K562 (cell line): ENCODE measurements around the gene SLC25A42. TPM values are rescaled to one million over a fixed set of nuclear protein-coding genes. Genes with fewer than 3 reads are reported as not detected.

Experiments
- BDP1 ChIP-seq: IDR thresholded peaks from 3 replicates; pipeline ENCODE4 v1.6.1; 2011; ENCODE audit not compliant: insufficient read length, insufficient read depth
- BRD4 ChIP-seq: fragments of 200-600 bp; sonication (generic); IDR thresholded peaks from 2 replicates; pipeline ENCODE4 v1.6.1; 2017; ENCODE audit warnings: inconsistent platforms
- CEBPZ ChIP-seq: fragments of 150-350 bp; IDR thresholded peaks from 2 replicates; pipeline ENCODE4 v1.6.1; 2014; ENCODE audit warnings: low read depth, mild to moderate bottlenecking, low read length, borderline replicate concordance
- DIDO1 ChIP-seq: fragments of 450-650 bp; IDR thresholded peaks from 2 replicates; pipeline ENCODE4 v1.6.1; 2016; ENCODE audit warnings: low read depth, missing biosample characterization, missing genetic modification characterization
- HDGF ChIP-seq: fragments of 450-650 bp; IDR thresholded peaks from 2 replicates; pipeline ENCODE4 v1.6.1; 2016
- NCOA2 ChIP-seq, 2 experiments: fragments of 450-650 bp; IDR thresholded peaks; 2 replicates each; pipeline ENCODE4 v1.6.1; 2018; ENCODE audit warnings: mild to moderate bottlenecking in 2 of 2, moderate library complexity in 1 of 2; ENCODE audit not compliant: partially characterized antibody in 2 of 2
- NCOA4 ChIP-seq: fragments of 450-650 bp; IDR thresholded peaks from 2 replicates; pipeline ENCODE4 v1.6.1; 2018; ENCODE audit warnings: mild to moderate bottlenecking; ENCODE audit not compliant: partially characterized antibody
- PCBP1 ChIP-seq: fragments of 200-400 bp; formaldehyde crosslinking; IDR thresholded peaks from 2 replicates; pipeline ENCODE4 v1.6.1; 2018; ENCODE audit warnings: mild to moderate bottlenecking, low read depth, low read length; ENCODE audit not compliant: poor library complexity, severe bottlenecking
- RB1 ChIP-seq: fragments of 450-650 bp; IDR thresholded peaks from 2 replicates; pipeline ENCODE4 v1.6.1; 2017; ENCODE audit warnings: low read depth, mild to moderate bottlenecking
- TAF7 ChIP-seq: fragments of 450-650 bp; IDR thresholded peaks from 2 replicates; pipeline ENCODE4 v1.6.1; 2016; ENCODE audit warnings: missing genetic modification characterization, missing compliant biosample characterization
- ZBTB8A ChIP-seq: fragments of 450-650 bp; IDR thresholded peaks from 2 replicates; pipeline ENCODE4 v1.6.1; 2018; ENCODE audit warnings: mild to moderate bottlenecking, moderate library complexity; ENCODE audit not compliant: partially characterized antibody
- ZFP1 ChIP-seq: fragments of 450-650 bp; formaldehyde crosslinking; IDR thresholded peaks from 2 replicates; pipeline ENCODE4 v1.4.0; 2020; ENCODE audit warnings: mild to moderate bottlenecking, mixed read lengths
- ZNF512 ChIP-seq: IDR thresholded peaks from 2 replicates; pipeline ENCODE4 v1.6.1; 2016; ENCODE audit warnings: missing genetic modification characterization, missing compliant biosample characterization
- ZSCAN29 ChIP-seq: fragments of 450-650 bp; IDR thresholded peaks from 2 replicates; pipeline ENCODE4 v1.6.1; 2017
- polyA plus RNA-seq, 8 experiments: library from polyadenylated mRNA; depleted of rRNA in 4 of 8; stranded (reverse) in 5 of 8; unstranded in 3 of 8; fragments of >200 nt; fragmentation: Nextera tagmentation in 2 of 8; fragmentation: Illumina TruSeq in 1 of 8; extraction: Ambion mirVana in 2 of 8; extraction: Trizol in 1 of 8; gene quantifications; 2 replicates each; pipeline versions ENCODE4 v1.2.1 to v1.2.3, GENCODE V29; 2011 to 2014; ENCODE audit warnings: inconsistent platforms in 1 of 8, missing spikeins in 1 of 8
- total RNA-seq, 7 experiments: library from RNA; depleted of rRNA in 6 of 7; stranded (reverse); fragments of >200 nt in 6 of 7; fragmentation: Illumina TruSeq in 2 of 7; extraction: Trizol in 2 of 7; gene quantifications; 2 replicates each; pipeline versions ENCODE4 v1.2.1 to v1.2.3, GENCODE V29; 2011 to 2021; ENCODE audit warnings: low replicate concordance in 1 of 7

SLC25A42 gene
- total and polyA plus RNA-seq, 9 of the 15 experiments (the other 6 are each of a cell fraction or from before 2014, with no cell fraction given), result 0.59 to 32.2 (median 14.1) TPM

- TF ChIP-seq ZNF512 (tag) (no peak), DIDO1 (tag) (0 out of 2 replicates have a peak, but pooled peaks have one; percentile 52), CEBPZ (no peak), RB1 (peak; percentile 80), BRD4 (no peak), ZFP1 (CRISPR knock-in tag) (no peak), HDGF (no peak), ZBTB8A (no peak), PCBP1 (peak; percentile 16), BDP1 (no peak), NCOA4 (no peak), TAF7 (no peak), NCOA2 (IDR thresholded peaks at IDR 0.05; ENCODE audit: partially characterized antibody in 2 of 2) (no peak), ZSCAN29 (no peak)
Measured at GRCh38 chr19:19033426-19034203, 30.2 kb upstream of the SLC25A42 start, which contains the start of the genes ARMC6 and SUGP2 (continued).
